GF-D8 (cell line): ENCODE data around the gene NDRG3.

ENCODE experiments used
- DNase-seq: peaks from one replicate; lab custom pipeline; 2025; lab: John Stamatoyannopoulos, UW

NDRG3 gene

GRCh38 chr20:36745927-36746659 is at the start of gene NDRG3:
Gene NDRG3 (minus strand): TSS chr20:36746090. CDS start chr20:36721735, 24,355 bp downstream.
- DNase-seq, result peak; percentile 75

DNA sequence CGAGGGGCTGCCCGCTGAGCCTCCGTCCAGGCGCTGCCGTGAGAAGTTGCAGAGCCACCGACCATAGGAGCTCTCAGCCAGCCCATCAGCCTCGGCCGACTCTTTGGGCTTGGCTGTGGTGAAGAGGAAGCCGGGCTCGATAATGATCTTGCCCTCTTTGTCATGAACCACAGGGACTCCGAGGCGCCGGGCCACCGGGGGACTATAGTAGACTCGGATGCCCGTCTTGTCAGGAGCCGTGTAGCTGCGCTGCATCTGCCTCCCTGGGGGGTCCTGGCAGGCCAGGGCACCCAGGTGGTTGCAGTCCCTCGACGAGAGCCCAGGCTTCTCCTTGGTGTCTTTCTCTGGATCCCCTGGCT is 48.2 kb upstream of the NDRG3 start:
- no peak for DNase-seq

DNA sequence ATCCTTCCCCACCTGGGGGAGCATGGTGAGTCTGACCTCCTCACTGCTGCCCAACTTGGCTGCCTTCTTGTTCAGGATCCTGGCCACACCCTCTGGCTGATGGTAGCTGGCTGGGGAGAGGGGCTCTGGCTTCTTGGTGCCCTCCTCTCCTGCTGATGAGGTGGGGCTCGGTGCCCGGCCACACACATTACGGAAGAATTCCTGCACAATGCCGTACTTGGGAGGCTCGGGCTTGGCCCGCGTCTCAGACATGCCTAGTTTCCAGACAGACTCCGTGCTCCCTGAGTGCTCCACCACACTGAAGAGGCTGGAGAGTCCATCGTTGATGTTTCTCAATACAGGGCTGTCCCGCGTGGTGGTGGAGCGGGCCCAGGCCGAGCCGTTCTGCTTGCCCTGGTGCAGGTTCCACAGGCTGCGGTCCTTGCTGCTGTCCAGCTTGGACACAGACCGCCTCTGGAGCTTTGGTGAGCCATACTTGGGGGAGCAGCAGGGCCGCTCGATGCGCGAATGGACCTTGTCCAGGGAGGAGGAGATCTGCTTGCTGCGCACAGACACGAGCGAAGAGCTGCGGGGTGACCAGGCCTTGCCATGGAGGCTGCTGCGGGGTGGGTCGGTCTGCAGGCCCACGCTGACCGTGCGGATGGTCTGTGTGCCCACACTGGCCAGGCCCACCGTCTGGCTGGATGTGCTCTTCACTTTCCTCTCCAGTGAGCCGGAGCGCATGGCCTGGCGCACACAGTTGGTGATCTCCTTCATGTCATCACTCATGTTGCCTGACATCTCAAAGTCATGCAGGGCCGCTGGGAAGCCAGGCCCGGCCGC is 47.6 kb upstream of the NDRG3 start:
- DNase-seq, result no peak

DNA sequence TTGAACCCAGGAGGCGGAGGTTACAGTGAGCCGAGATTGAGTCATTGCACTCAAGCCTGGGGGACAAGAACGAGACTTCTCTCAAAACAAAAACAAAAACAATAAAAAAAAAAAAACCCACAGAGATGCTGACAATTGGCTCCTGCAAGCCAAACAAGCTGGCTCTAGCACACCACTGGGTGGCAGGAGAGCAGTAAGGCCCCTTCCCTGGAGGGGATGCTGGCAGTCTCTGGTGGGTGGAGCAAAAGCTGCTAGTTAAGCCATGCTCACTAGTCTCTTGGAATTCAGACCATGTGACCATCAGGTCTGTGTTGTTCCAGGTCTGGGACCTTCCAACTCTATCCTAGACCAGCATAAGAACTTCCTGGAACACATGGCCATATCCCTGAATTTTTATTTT is 46.5 kb upstream of the NDRG3 start:
- DNase-seq, result no peak

DNA sequence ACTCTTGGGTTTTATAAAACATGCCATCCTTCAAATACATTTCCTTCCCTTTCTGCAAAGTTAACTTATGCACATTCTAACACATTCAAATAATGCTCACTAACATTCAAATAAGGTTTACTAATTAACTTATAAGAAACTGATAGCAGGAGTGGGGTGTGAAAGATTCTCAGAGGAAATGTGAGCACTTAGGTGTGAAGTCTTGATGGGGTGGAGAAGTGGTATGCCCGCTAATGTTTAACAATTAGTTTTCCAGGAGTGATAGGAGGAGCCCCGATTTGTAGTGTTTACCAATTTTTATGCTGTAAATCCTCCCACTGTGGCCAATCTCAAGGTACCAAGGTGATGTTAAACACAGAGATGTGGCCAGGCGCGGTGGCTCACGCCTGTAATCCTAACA is 46.0 kb upstream of the NDRG3 start:
- DNase-seq, result no peak

DNA sequence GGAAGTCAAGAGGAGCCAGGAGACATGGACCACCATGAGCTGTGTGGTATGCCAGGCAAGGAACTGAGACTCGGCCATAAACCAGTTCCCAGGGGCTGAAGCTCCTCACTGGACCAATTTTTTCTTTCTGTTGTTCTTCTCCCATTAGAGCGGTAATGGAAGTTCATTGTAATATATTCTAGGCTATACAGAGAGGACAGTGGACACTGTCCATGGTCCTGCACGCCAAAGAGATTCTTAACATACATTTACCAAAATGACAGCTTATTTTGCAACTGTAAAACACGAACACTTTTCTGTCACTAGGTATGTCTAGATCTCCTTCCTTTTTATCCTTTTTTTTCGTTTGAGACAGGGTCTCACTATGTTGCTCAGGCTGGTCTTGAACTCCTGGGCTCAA is 40.8 kb upstream of the NDRG3 start:
- no peak for DNase-seq

GRCh38 chr20:36786246-36786645 is 40.4 kb upstream of the NDRG3 start:
- DNase-seq, result no peak

GRCh38 chr20:36785308-36785707 is 39.4 kb upstream of the NDRG3 start:
- DNase-seq, result no peak

- DNase-seq, result no peak
Measured at GRCh38 chr20:36784900-36785299, 39.0 kb upstream of the NDRG3 start.

GRCh38 chr20:36784116-36784515 is 38.2 kb upstream of the NDRG3 start:
- no peak for DNase-seq

GRCh38 chr20:36779656-36780025 is 33.8 kb upstream of the NDRG3 start:
- DNase-seq, result no peak

DNA sequence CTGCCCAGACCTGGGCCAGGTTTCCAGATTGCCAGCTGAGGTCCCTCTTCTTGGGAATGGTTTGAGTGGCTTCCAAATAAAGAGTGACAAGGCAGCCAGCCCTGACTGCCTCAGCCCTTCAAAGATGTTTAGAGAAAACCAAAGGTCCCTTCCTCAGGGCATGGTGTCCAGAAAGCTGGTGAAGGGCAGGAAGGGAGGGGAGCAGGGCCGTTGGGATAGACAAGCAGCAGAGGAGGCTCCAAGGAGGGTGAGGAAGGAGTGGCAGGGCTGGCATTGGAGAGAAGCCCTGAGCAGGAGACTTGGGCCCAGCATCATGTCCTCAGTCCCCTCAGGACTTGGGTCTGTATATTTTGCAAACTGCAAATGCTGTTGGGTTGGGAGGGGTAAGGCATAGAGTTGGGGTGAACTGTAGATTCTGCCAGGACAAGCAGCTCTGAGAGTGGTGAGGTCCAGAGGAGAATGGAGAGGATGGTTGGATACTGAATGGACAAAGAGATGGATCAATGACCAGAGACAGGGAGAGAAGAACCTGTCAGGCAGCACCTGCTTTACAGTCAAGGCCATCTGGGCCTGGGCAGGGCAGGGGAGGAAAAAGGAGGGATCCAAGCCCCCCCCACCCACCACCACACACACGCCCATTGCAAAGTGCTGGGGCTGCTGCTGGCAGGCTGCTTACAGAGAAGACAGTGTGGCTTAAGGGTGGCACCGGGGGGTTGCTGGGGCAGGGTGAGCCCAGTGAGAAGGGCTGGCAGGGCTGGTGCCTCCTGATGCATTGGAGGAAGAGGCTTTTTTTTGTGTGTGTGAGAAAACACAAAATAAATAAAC is 33.2 kb upstream of the NDRG3 start:
- no peak for DNase-seq

- no peak for DNase-seq
Measured at GRCh38 chr20:36777576-36777975, 31.7 kb upstream of the NDRG3 start.

- DNase-seq, result no peak
Measured at GRCh38 chr20:36777167-36777566, 31.3 kb upstream of the NDRG3 start.

- DNase-seq, result no peak
Measured at GRCh38 chr20:36775826-36776225, 29.9 kb upstream of the NDRG3 start.

DNA sequence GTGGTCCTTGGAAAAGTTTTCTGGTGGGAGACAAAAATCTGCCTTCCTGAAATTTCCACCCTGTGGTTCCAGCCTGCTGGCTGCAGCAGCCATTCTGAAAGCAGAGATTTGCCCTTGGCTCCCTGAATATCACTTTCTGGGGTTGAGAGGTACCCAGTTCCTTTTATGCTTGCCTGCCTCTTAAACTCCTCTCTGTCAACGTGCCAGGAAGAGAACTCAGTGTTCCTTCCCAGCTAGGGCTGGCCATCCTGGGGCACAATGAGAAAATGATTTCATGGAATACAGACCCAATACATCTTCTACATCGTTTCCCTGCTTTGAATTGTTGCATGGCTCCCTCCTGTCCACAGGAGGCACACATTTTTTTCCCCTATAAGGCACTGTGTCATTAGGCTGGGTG is 29.3 kb upstream of the NDRG3 start:
- DNase-seq, result no peak

GRCh38 chr20:36773597-36774390 is 27.9 kb upstream of the NDRG3 start, which contains the start of gene DSN1:
Gene DSN1 (minus strand): TSS chr20:36773763. CDS start chr20:36771458, 2,305 bp downstream.
- peak; percentile 86 for DNase-seq

- no peak for DNase-seq
Measured at GRCh38 chr20:36773107-36773596, 27.3 kb upstream of the NDRG3 start.

DNA sequence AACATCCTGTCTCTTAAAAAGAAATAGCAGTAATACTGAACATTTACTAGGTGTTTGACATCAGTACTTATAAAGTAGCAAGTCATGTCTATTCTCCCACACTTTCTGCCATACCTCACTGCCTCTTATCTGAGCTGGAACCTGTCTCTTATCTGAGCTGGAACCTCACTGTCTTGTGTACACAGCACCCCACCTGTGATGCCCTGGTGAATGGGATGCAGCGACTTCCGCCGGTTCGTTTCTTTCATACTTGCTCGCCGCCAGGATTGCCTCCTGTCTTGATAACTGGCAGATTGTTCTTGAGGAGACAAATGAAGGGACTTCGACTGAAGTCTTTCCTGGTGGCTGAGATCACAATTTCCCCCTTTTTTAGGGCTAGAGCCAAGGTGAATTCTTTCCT is 24.8 kb upstream of the NDRG3 start:
- no peak for DNase-seq

- DNase-seq, result no peak
Measured at GRCh38 chr20:36768768-36769430, 23.0 kb upstream of the NDRG3 start.

DNA sequence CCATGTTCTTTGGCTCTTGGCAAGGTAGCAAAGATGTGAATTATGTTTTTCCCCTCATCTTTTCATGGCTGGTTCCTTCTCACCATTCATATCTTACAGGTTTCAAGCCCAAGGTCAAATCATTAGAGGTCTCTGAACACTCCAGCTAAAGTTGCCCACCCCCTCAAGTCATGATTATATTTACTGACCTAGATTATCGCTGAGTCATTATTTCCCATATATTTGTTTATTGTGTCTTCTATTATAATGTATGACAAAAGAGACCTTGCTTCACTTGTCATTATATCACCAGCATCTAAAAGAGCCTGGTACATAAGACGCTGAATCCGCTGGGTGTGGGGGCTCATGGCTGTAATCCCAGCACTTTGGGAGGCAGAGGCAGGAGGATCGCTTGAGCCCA is 15.2 kb upstream of the NDRG3 start:
- no peak for DNase-seq
